ENCODE data around the gene LRRN2. TPM values are rescaled to one million over a fixed set of nuclear protein-coding genes. Genes with fewer than 3 reads are reported as not detected.

Gene LRRN2
- total RNA-seq, 4 donors from 2014 or later, result 0.10 to 0.32 TPM; not detected in 2

DNA sequence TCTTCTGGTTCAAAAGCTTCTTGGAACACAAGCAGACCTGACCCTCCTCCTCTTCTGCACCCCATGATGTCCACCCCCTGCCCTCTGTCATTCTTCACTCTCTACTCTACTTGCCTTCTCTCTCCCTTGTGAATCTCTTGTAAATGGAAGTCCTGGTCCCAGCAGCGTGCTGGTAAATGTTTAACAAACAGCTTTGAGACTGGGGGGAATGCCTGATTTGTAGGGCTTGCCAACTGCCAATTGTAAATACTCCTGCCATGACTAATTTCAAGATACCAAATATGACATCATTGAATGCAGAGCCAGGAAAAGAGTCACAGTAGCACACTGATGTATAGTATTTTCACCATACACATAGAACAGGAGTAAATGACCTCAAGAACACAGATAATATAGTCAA is 40.9 kb upstream of the LRRN2 start:
- DNase-seq (ENCODE audit: low spot score in 2 of 2), result no peak
- intact Hi-C loops (cut with DNase I; ENCODE audit: low total_unique reads), result no loop called here
- TF ChIP-seq POLR2A (IDR thresholded peaks at IDR 0.05) (no peak), CTCF (IDR thresholded peaks at IDR 0.05) (no peak)
- 56 to 60% methylated on average over 1 of the region's 1 CpG for WGBS, 2 donors
- H3K4me3 ChIP-seq (ENCODE audit: low read depth, poor library complexity, severe bottlenecking), result no peak overlapping the region

DNA sequence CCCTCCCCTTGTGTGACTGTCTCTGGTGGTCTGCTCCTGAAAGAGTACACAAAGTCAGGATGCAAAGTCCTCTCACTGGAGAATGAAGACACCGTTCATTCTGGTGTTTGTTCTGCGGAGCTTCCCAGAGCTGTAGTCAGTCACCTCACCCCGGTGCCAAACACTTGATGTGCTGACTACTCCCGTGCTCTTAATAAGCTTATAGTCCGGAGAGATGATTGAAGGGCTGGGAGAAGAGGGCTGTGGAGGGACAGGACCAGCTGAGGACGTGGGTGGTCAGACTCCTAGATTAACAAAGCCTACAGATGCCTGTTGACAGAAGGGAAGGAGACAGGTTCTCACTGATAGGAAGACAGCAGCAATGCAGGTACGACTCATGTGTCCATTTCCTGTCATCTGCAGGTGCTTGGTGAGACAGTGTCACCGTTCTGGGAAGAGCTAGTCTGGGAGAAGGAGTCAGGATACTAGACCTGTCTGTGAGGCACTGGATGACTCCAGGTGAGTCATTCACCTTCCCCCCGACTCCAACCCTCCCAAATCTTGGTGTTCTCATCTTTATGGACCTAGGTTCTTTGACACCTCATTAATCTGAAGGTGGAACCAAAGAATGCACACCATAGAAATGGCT is 40.4 kb upstream of the LRRN2 start:
- intact Hi-C loops (cut with DNase I; ENCODE audit: low total_unique reads), result no loop called here
- TF ChIP-seq POLR2A (IDR thresholded peaks at IDR 0.05) (no peak), CTCF (IDR thresholded peaks at IDR 0.05) (no peak)
- H3K4me3 ChIP-seq (ENCODE audit: low read depth, poor library complexity, severe bottlenecking), result no peak overlapping the region
- 78 to 79% methylated on average over 9 of the region's 9 CpGs for WGBS, 2 donors
- DNase-seq (ENCODE audit: low spot score in 2 of 2), result peak in 1 of 2 donors; percentile 28

DNA sequence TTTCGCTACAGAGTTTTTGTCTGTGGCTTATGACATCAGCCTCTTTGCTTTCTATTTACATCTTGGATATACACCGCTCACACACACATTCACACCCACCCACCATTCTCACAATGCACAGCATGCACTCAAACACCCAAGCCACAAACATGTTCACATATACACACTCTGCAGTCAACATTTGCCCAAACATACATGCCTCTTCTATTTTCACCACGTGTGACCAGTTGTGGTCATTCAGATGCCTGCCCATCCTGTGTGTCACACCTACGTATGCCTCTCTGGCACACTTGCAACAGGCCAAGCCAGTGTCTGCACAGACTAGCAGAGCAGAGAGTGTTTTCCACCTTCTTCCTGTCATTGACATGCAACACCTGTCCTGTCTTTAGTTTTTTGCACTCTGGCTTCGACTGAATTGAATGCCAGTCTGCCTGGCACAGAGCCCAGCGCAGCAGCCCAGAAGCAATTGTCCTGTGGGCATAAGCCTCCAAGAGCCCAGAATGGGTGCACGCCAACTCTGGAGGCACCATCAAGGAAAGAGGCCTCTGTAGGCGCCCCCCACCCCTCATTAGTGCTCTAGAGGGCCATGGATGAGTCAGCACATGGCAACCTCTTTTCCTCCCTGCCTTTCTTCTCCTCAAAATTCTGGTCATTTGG is 37.7 kb upstream of the LRRN2 start:
- DNase-seq (ENCODE audit: low spot score in 2 of 2), result peak in 1 of 2 donors; percentile 63
- intact Hi-C loops (cut with DNase I; ENCODE audit: low total_unique reads), result no loop called here
- TF ChIP-seq CTCF (IDR thresholded peaks at IDR 0.05) (no peak), POLR2A (IDR thresholded peaks at IDR 0.05) (no peak)
- 58 to 66% methylated on average over 8 of the region's 8 CpGs for WGBS, 2 donors
- no peak overlapping the region for H3K4me3 ChIP-seq (ENCODE audit: low read depth, poor library complexity, severe bottlenecking)

- intact Hi-C loops (cut with DNase I; ENCODE audit: low total_unique reads), result no loop called here
- no peak overlapping the region for H3K4me3 ChIP-seq (ENCODE audit: low read depth, poor library complexity, severe bottlenecking)
- peak in 1 of 2 donors; percentile 31 for DNase-seq (ENCODE audit: low spot score in 2 of 2)
- 69 to 72% methylated on average over 10 of the region's 10 CpGs for WGBS, 2 donors
- TF ChIP-seq POLR2A (IDR thresholded peaks at IDR 0.05), result no peak
- TF ChIP-seq CTCF (IDR thresholded peaks at IDR 0.05), result no peak
These were observed 36.0 kb upstream of the LRRN2 start for GRCh38 chr1:204721373-204722055.

DNA sequence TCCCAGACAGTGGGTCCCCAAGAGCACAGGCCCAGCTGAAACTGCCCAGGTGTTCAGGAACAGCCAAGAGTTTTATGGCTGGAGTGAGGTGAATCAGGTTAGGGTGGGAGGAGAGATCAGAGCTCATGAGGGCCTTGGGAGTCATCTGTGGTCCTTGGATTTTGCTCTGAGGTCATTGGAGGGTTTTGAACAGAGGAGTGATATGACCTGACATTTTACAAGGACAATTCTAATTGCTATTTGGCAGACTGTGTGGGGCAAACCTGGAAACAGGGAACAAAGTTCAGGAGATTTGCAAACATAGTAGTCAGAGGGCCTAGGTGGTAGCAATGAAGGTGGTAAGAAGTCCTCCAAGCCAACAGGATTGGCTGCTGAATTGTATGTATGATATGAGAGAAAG is 31.1 kb upstream of the LRRN2 start:
- no peak for TF ChIP-seq POLR2A (IDR thresholded peaks at IDR 0.05)
- no peak for TF ChIP-seq CTCF (IDR thresholded peaks at IDR 0.05)
- intact Hi-C loops (cut with DNase I; ENCODE audit: low total_unique reads), result no loop called here
- peak in 1 of 2 donors; percentile 6 for DNase-seq (ENCODE audit: low spot score in 2 of 2)
- no peak overlapping the region for H3K4me3 ChIP-seq (ENCODE audit: low read depth, poor library complexity, severe bottlenecking)

All from lower leg skin (tissue), 4 donors.